Thyroid gland (tissue), 4 donors: ENCODE measurements around the gene CNTN5. TPM values are rescaled to one million over a fixed set of nuclear protein-coding genes. Genes with fewer than 3 reads are reported as not detected.

Experiments used
- DNase-seq, 2 donors: peaks; one replicate each; pipeline ENCODE4 v3.0.0-alpha.2; 2019
- H3K27ac ChIP-seq, 3 donors: fragments of 200-600 bp; sonication (generic); 1 replicate in 2 of 3; 2 replicates in 1 of 3; pipeline ENCODE4 v1.5.1; 2016 to 2019; ENCODE audit warnings: mild to moderate bottlenecking in 1 of 3, moderate library complexity in 1 of 3
- H3K27me3 ChIP-seq: fragments of 200-600 bp; sonication (generic); one replicate; pipeline ENCODE4 v1.5.1; 2019
- H3K36me3 ChIP-seq, 2 donors: fragments of 200-600 bp; sonication (generic); one replicate each; pipeline ENCODE4 v1.5.1; 2016 to 2019
- H3K4me1 ChIP-seq, 2 donors: fragments of 200-600 bp; sonication (generic); one replicate each; pipeline ENCODE4 v1.5.1; 2017 to 2019
- H3K4me3 ChIP-seq, 3 donors: fragments of 200-600 bp; sonication (generic); replicated peaks in 1 of 3; 1 replicate in 2 of 3; 2 replicates in 1 of 3; pipeline ENCODE4 v1.5.1; 2016; ENCODE audit warnings: mild to moderate bottlenecking in 1 of 3
- H3K9me3 ChIP-seq: fragments of 200-600 bp; sonication (generic); one replicate; pipeline ENCODE4 v1.5.1; 2017
- POLR2A ChIP-seq, 2 donors: fragments of 450-650 bp; IDR thresholded peaks; one replicate each; pipeline ENCODE4 v1.6.1; 2017; ENCODE audit warnings: antibody characterized with exemption in 2 of 2, mild to moderate bottlenecking in 2 of 2, moderate library complexity in 1 of 2
- WGBS, 2 donors: methylation state at CpG; one replicate each; pipeline ENCODE4 v1.1.5; 2017; 5-methylcytosine and 5-hydroxymethylcytosine counted together
- intact Hi-C: fragments of 100-400 bp; cut with DNase I; formaldehyde crosslinking; loops from one replicate; pipeline ENCODE4 v1.15.1; 2023
- total RNA-seq, 4 donors: library from RNA; depleted of rRNA; stranded (reverse); fragments of >200 nt; gene quantifications; one replicate each; pipeline ENCODE4 v1.2.3, GENCODE V29; 2016
- TF ChIP-seq, protein P1 (sequence below), 6 experiments: fragments of 200-600 bp in 3 of 6; fragments of 450-650 bp in 3 of 6; sonication (generic) in 3 of 6; IDR thresholded peaks; one replicate each; pipeline ENCODE4 v1.5.1; 2016 to 2019; ENCODE audit warnings: antibody characterized with exemption in 6 of 6, mild to moderate bottlenecking in 2 of 6, inconsistent platforms in 1 of 6, moderate library complexity in 1 of 6

CNTN5 gene
- total RNA-seq, 4 donors from 2014 or later = 1.9 to 14.3 (median 12.0) TPM

- Histone ChIP-seq H3K27ac (no peak overlapping the region), H3K27me3 (no peaks in the 10 kb centered on the region), H3K4me1 (no peaks in the 10 kb centered on the region), H3K4me3 (no peak overlapping the region), H3K36me3 (no peaks in the 10 kb centered on the region), H3K9me3 (no peaks in the 10 kb centered on the region)
- intact Hi-C loops = no loop called here
- no peak for TF ChIP-seq POLR2A (IDR thresholded peaks at IDR 0.05)
- TF ChIP-seq, protein P1, sequence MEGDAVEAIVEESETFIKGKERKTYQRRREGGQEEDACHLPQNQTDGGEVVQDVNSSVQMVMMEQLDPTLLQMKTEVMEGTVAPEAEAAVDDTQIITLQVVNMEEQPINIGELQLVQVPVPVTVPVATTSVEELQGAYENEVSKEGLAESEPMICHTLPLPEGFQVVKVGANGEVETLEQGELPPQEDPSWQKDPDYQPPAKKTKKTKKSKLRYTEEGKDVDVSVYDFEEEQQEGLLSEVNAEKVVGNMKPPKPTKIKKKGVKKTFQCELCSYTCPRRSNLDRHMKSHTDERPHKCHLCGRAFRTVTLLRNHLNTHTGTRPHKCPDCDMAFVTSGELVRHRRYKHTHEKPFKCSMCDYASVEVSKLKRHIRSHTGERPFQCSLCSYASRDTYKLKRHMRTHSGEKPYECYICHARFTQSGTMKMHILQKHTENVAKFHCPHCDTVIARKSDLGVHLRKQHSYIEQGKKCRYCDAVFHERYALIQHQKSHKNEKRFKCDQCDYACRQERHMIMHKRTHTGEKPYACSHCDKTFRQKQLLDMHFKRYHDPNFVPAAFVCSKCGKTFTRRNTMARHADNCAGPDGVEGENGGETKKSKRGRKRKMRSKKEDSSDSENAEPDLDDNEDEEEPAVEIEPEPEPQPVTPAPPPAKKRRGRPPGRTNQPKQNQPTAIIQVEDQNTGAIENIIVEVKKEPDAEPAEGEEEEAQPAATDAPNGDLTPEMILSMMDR (IDR thresholded peaks at IDR 0.05) = no peak
- no peak for DNase-seq
- 80 to 88% methylated on average over 1 of the region's 1 CpG for WGBS, 2 donors
Measured at GRCh38 chr11:99534812-99535211, 514.1 kb downstream of the CNTN5 start.

DNA sequence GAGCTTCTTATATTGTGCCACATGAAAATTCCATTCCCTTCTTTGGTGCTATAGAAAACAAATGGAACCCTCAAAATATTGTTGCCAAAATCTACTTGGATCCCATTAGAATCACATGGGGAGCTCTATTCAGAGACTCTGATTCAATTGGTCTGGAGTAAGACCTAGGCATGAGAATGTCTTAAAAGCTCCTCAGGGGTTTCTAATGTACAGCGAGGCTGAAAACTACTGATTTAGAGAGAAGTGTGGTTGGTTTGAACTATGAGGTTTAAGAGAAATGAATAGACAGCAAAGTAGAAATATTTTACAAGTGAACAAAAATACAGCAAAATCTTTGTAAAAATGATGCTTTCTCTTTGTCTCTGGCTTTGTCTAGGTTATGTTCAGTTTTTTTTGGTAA, 514.7 kb downstream of the CNTN5 start:
- intact Hi-C loops = no loop called here
- no peak for TF ChIP-seq POLR2A (IDR thresholded peaks at IDR 0.05)
- TF ChIP-seq, protein P1 (IDR thresholded peaks at IDR 0.05) = no peak
- no peak overlapping the region for H3K4me3 ChIP-seq
- no peaks in the 10 kb centered on the region for H3K36me3 ChIP-seq
- no peaks in the 10 kb centered on the region for H3K27me3 ChIP-seq
- H3K27ac ChIP-seq = no peak overlapping the region
- DNase-seq = no peak
- no peaks in the 10 kb centered on the region for H3K4me1 ChIP-seq
- no peaks in the 10 kb centered on the region for H3K9me3 ChIP-seq
- WGBS, 2 donors = 38 to 86% methylated on average over 1 of the region's 1 CpG

GRCh38 chr11:99535819-99536218, 515.1 kb downstream of the CNTN5 start:
- no peak for TF ChIP-seq POLR2A (IDR thresholded peaks at IDR 0.05)
- TF ChIP-seq, protein P1 (IDR thresholded peaks at IDR 0.05) = no peak
- WGBS, 2 donors = 45 to 96% methylated on average over 2 of the region's 2 CpGs
- H3K27me3 ChIP-seq = no peaks in the 10 kb centered on the region
- no peak for DNase-seq
- no peak overlapping the region for H3K27ac ChIP-seq
- no peaks in the 10 kb centered on the region for H3K9me3 ChIP-seq
- H3K36me3 ChIP-seq = no peaks in the 10 kb centered on the region
- no peaks in the 10 kb centered on the region for H3K4me1 ChIP-seq
- intact Hi-C loops = no loop called here
- H3K4me3 ChIP-seq = no peak overlapping the region

GRCh38 chr11:99537681-99538080, 516.9 kb downstream of the CNTN5 start:
- TF ChIP-seq, protein P1 (IDR thresholded peaks at IDR 0.05) = no peak
- TF ChIP-seq POLR2A (IDR thresholded peaks at IDR 0.05) = no peak
- H3K36me3 ChIP-seq = no peaks in the 10 kb centered on the region
- DNase-seq = no peak
- intact Hi-C loops = no loop called here
- no peaks in the 10 kb centered on the region for H3K27me3 ChIP-seq
- WGBS, 2 donors = 96 to 97% methylated on average over 2 of the region's 2 CpGs
- no peak overlapping the region for H3K27ac ChIP-seq
- H3K4me3 ChIP-seq = no peak overlapping the region
- no peaks in the 10 kb centered on the region for H3K9me3 ChIP-seq
- no peaks in the 10 kb centered on the region for H3K4me1 ChIP-seq

DNA sequence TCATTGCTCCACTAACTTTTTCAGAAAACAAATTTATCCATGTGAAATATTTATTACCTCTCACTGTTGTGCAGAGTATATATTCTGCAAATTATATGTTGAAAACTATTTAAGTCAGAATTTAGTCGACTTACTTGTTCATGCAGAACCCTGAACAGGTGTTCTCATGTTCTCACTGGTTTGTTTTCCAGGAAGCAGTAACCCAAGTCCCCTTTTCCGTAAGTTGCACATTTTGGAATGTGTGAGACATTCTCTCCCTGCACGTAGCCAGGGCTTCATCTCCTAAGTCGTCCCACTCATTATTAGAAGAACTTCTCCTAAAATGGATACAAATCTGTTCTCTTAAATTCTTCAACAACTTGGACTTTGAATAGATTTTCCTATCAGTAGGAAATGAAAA, 524.9 kb downstream of the CNTN5 start:
- 80 to 92% methylated on average over 4 of the region's 4 CpGs for WGBS, 2 donors
- intact Hi-C loops = no loop called here

More for the DNA sequence above, 524.9 kb downstream of the CNTN5 start:
- Histone ChIP-seq H3K4me3 (no peak overlapping the region), H3K27me3 (no peaks in the 10 kb centered on the region), H3K36me3 (no peaks in the 10 kb centered on the region), H3K27ac (no peak overlapping the region), H3K4me1 (no peaks in the 10 kb centered on the region), H3K9me3 (no peaks in the 10 kb centered on the region)
- TF ChIP-seq, protein P1 (IDR thresholded peaks at IDR 0.05) = no peak
- no peak for TF ChIP-seq POLR2A (IDR thresholded peaks at IDR 0.05)
- no peak for DNase-seq
